GM23338 (cell line): ENCODE data around the gene RAD51AP2.
"Not testable (repeated sequence)": the region's sequence is repeated elsewhere in the genome, so short reads cannot be mapped to it uniquely, and the experiment has no call there.

Source experiments
- CREB1 ChIP-seq: fragments of 250-450 bp; sonication (Bioruptor Pico); IDR thresholded peaks from 2 replicates; pipeline ENCODE4 v1.5.0; 2020; ENCODE audit warnings: low read depth, mild to moderate bottlenecking, moderate library complexity
- EZH2 ChIP-seq: fragments of 200-600 bp; sonication (generic); IDR thresholded peaks from one replicate; pipeline ENCODE4 v1.8.0; 2017; ENCODE audit warnings: antibody characterized with exemption, mild to moderate bottlenecking, low read depth; ENCODE audit not compliant: unreplicated experiment
- EZH2phosphoT487 ChIP-seq: fragments of 200-600 bp; sonication (generic); IDR thresholded peaks from one replicate; pipeline ENCODE4 v1.8.1; 2018; ENCODE audit warnings: antibody characterized with exemption; ENCODE audit not compliant: unreplicated experiment
- JUNB ChIP-seq: IDR thresholded peaks from one replicate; pipeline ENCODE4 v1.6.1; 2016; ENCODE audit warnings: antibody characterized with exemption; ENCODE audit not compliant: unreplicated experiment
- NANOG ChIP-seq: IDR thresholded peaks from 2 replicates; pipeline ENCODE4 v1.6.1; 2016; ENCODE audit warnings: antibody characterized with exemption, borderline replicate concordance
- POLR2AphosphoS5 ChIP-seq: IDR thresholded peaks from 2 replicates; pipeline ENCODE4 v1.6.1; 2016; ENCODE audit warnings: antibody characterized with exemption, low read depth
- ZNF114 ChIP-seq: fragments of 250-450 bp; sonication (Bioruptor Pico); IDR thresholded peaks from 2 replicates; pipeline ENCODE4 v1.5.0; 2020; ENCODE audit warnings: mild to moderate bottlenecking, moderate library complexity
- ZNF331 ChIP-seq: fragments of 250-450 bp; sonication (Bioruptor Pico); IDR thresholded peaks from 2 replicates; pipeline ENCODE4 v1.5.0; 2020; ENCODE audit warnings: low read depth, mild to moderate bottlenecking, moderate library complexity
- TF ChIP-seq, protein P1 (sequence below), 2 experiments: fragments of 200-600 bp in 1 of 2; sonication (generic) in 1 of 2; conservative IDR thresholded peaks; 2 replicates each; pipeline versions ENCODE4 v1.5.1 to v1.6.1; 2016 to 2017; ENCODE audit warnings: antibody characterized with exemption in 2 of 2, low read depth in 2 of 2, mild to moderate bottlenecking in 2 of 2, moderate library complexity in 1 of 2
- TF ChIP-seq, protein P2 (sequence below): IDR thresholded peaks from one replicate; pipeline ENCODE4 v1.6.1; 2018; ENCODE audit warnings: antibody characterized with exemption; ENCODE audit not compliant: unreplicated experiment
- TF ChIP-seq, protein P3 (sequence below): IDR thresholded peaks from 2 replicates; pipeline ENCODE4 v1.6.1; 2016; ENCODE audit warnings: antibody characterized with exemption
- TF ChIP-seq, protein P4 (sequence below): fragments of 250-450 bp; sonication (Bioruptor Pico); IDR thresholded peaks from 2 replicates; pipeline ENCODE4 v1.5.0; 2020; ENCODE audit warnings: mild to moderate bottlenecking, moderate library complexity

DNA sequence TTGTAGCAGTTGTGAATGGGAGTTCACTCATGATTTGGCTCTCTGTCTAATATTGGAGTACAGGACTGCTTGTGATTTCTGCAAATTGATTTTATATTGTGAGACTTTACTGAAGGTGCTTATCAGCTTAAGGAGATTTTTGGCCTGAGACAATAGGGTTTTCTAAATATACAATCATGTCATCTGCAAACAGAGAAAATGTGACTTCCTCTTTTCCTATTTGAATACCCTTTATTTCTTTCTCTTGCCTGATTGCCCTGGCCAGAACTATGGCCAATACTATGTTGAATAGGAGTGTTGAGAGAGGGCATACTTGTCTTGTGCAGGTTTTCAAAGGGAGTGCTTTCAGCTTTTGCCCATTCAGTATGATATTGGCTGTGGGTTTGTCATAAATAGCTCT is 28.1 kb downstream of the RAD51AP2 start:
- TF ChIP-seq, protein P1, sequence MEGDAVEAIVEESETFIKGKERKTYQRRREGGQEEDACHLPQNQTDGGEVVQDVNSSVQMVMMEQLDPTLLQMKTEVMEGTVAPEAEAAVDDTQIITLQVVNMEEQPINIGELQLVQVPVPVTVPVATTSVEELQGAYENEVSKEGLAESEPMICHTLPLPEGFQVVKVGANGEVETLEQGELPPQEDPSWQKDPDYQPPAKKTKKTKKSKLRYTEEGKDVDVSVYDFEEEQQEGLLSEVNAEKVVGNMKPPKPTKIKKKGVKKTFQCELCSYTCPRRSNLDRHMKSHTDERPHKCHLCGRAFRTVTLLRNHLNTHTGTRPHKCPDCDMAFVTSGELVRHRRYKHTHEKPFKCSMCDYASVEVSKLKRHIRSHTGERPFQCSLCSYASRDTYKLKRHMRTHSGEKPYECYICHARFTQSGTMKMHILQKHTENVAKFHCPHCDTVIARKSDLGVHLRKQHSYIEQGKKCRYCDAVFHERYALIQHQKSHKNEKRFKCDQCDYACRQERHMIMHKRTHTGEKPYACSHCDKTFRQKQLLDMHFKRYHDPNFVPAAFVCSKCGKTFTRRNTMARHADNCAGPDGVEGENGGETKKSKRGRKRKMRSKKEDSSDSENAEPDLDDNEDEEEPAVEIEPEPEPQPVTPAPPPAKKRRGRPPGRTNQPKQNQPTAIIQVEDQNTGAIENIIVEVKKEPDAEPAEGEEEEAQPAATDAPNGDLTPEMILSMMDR (conservative IDR thresholded peaks at IDR 0.05; ENCODE audit: low read depth in 2 of 2): not testable (repeated sequence)
- TF ChIP-seq EZH2; POLR2AphosphoS5; EZH2phosphoT487; CREB1; JUNB; ZNF114; ZNF331 (CRISPR knock-in tag); NANOG: not testable (repeated sequence)
- TF ChIP-seq, protein P2, sequence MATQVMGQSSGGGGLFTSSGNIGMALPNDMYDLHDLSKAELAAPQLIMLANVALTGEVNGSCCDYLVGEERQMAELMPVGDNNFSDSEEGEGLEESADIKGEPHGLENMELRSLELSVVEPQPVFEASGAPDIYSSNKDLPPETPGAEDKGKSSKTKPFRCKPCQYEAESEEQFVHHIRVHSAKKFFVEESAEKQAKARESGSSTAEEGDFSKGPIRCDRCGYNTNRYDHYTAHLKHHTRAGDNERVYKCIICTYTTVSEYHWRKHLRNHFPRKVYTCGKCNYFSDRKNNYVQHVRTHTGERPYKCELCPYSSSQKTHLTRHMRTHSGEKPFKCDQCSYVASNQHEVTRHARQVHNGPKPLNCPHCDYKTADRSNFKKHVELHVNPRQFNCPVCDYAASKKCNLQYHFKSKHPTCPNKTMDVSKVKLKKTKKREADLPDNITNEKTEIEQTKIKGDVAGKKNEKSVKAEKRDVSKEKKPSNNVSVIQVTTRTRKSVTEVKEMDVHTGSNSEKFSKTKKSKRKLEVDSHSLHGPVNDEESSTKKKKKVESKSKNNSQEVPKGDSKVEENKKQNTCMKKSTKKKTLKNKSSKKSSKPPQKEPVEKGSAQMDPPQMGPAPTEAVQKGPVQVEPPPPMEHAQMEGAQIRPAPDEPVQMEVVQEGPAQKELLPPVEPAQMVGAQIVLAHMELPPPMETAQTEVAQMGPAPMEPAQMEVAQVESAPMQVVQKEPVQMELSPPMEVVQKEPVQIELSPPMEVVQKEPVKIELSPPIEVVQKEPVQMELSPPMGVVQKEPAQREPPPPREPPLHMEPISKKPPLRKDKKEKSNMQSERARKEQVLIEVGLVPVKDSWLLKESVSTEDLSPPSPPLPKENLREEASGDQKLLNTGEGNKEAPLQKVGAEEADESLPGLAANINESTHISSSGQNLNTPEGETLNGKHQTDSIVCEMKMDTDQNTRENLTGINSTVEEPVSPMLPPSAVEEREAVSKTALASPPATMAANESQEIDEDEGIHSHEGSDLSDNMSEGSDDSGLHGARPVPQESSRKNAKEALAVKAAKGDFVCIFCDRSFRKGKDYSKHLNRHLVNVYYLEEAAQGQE: not testable (repeated sequence)
- TF ChIP-seq, protein P3, sequence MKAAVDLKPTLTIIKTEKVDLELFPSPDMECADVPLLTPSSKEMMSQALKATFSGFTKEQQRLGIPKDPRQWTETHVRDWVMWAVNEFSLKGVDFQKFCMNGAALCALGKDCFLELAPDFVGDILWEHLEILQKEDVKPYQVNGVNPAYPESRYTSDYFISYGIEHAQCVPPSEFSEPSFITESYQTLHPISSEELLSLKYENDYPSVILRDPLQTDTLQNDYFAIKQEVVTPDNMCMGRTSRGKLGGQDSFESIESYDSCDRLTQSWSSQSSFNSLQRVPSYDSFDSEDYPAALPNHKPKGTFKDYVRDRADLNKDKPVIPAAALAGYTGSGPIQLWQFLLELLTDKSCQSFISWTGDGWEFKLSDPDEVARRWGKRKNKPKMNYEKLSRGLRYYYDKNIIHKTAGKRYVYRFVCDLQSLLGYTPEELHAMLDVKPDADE: not testable (repeated sequence)
- TF ChIP-seq, protein P4, sequence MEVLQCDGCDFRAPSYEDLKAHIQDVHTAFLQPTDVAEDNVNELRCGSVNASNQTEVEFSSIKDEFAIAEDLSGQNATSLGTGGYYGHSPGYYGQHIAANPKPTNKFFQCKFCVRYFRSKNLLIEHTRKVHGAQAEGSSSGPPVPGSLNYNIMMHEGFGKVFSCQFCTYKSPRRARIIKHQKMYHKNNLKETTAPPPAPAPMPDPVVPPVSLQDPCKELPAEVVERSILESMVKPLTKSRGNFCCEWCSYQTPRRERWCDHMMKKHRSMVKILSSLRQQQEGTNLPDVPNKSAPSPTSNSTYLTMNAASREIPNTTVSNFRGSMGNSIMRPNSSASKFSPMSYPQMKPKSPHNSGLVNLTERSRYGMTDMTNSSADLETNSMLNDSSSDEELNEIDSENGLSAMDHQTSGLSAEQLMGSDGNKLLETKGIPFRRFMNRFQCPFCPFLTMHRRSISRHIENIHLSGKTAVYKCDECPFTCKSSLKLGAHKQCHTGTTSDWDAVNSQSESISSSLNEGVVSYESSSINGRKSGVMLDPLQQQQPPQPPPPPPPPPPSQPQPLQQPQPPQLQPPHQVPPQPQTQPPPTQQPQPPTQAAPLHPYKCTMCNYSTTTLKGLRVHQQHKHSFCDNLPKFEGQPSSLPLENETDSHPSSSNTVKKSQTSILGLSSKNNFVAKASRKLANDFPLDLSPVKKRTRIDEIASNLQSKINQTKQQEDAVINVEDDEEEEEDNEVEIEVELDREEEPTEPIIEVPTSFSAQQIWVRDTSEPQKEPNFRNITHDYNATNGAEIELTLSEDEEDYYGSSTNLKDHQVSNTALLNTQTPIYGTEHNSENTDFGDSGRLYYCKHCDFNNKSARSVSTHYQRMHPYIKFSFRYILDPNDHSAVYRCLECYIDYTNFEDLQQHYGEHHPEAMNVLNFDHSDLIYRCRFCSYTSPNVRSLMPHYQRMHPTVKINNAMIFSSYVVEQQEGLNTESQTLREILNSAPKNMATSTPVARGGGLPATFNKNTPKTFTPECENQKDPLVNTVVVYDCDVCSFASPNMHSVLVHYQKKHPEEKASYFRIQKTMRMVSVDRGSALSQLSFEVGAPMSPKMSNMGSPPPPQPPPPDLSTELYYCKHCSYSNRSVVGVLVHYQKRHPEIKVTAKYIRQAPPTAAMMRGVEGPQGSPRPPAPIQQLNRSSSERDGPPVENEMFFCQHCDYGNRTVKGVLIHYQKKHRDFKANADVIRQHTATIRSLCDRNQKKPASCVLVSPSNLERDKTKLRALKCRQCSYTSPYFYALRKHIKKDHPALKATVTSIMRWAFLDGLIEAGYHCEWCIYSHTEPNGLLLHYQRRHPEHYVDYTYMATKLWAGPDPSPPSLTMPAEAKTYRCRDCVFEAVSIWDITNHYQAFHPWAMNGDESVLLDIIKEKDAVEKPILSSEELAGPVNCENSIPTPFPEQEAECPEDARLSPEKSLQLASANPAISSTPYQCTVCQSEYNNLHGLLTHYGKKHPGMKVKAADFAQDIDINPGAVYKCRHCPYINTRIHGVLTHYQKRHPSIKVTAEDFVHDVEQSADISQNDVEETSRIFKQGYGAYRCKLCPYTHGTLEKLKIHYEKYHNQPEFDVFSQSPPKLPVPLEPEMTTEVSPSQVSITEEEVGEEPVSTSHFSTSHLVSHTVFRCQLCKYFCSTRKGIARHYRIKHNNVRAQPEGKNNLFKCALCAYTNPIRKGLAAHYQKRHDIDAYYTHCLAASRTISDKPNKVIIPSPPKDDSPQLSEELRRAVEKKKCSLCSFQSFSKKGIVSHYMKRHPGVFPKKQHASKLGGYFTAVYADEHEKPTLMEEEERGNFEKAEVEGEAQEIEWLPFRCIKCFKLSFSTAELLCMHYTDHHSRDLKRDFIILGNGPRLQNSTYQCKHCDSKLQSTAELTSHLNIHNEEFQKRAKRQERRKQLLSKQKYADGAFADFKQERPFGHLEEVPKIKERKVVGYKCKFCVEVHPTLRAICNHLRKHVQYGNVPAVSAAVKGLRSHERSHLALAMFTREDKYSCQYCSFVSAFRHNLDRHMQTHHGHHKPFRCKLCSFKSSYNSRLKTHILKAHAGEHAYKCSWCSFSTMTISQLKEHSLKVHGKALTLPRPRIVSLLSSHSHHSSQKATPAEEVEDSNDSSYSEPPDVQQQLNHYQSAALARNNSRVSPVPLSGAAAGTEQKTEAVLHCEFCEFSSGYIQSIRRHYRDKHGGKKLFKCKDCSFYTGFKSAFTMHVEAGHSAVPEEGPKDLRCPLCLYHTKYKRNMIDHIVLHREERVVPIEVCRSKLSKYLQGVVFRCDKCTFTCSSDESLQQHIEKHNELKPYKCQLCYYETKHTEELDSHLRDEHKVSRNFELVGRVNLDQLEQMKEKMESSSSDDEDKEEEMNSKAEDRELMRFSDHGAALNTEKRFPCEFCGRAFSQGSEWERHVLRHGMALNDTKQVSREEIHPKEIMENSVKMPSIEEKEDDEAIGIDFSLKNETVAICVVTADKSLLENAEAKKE (CRISPR knock-in tag): not testable (repeated sequence)
